ENCODE data around the gene SLC20A1.

SLC20A1 gene

GRCh38 chr2:112625474-112626114 is 20.1 kb upstream of the SLC20A1 start:
- DNase-seq (ENCODE audit: low spot score): no peak

- peak; percentile 59 for DNase-seq (ENCODE audit: low spot score)
Measured at GRCh38 chr2:112626604-112627059, 19.1 kb upstream of the SLC20A1 start.

- peak; percentile 87 for DNase-seq (ENCODE audit: low spot score)
Measured at GRCh38 chr2:112627060-112628040, 18.4 kb upstream of the SLC20A1 start.

- no peak for DNase-seq (ENCODE audit: low spot score)
Measured at GRCh38 chr2:112629224-112629623, 16.5 kb upstream of the SLC20A1 start.

GRCh38 chr2:112629823-112630222 is 15.9 kb upstream of the SLC20A1 start:
- no peak for DNase-seq (ENCODE audit: low spot score)

- DNase-seq (ENCODE audit: low spot score): no peak
Measured at GRCh38 chr2:112630268-112630667, 15.5 kb upstream of the SLC20A1 start.

GRCh38 chr2:112633708-112634107 is 12.0 kb upstream of the SLC20A1 start:
- DNase-seq (ENCODE audit: low spot score): no peak

GRCh38 chr2:112634153-112634873 is 11.4 kb upstream of the SLC20A1 start:
- DNase-seq (ENCODE audit: low spot score): no peak

- no peak for DNase-seq (ENCODE audit: low spot score)
Measured at GRCh38 chr2:112634874-112635157, 10.9 kb upstream of the SLC20A1 start.

GRCh38 chr2:112636605-112637288 is 9.0 kb upstream of the SLC20A1 start:
- no peak for DNase-seq (ENCODE audit: low spot score)

GRCh38 chr2:112637289-112637660 is 8.5 kb upstream of the SLC20A1 start:
- no peak for DNase-seq (ENCODE audit: low spot score)

GRCh38 chr2:112639936-112640335 is 5.8 kb upstream of the SLC20A1 start:
- DNase-seq (ENCODE audit: low spot score): no peak

- no peak for DNase-seq (ENCODE audit: low spot score)
Measured at GRCh38 chr2:112640467-112640799, 5.3 kb upstream of the SLC20A1 start.

GRCh38 chr2:112640800-112641675 is 4.7 kb upstream of the SLC20A1 start:
- DNase-seq (ENCODE audit: low spot score): peak; percentile 83

- DNase-seq (ENCODE audit: low spot score): no peak
Measured at GRCh38 chr2:112641701-112642100, 4.0 kb upstream of the SLC20A1 start.

- DNase-seq (ENCODE audit: low spot score): no peak
Measured at GRCh38 chr2:112642561-112642960, 3.2 kb upstream of the SLC20A1 start.

- DNase-seq (ENCODE audit: low spot score): no peak
Measured at GRCh38 chr2:112642966-112643365, 2.8 kb upstream of the SLC20A1 start.

GRCh38 chr2:112643488-112643887 is 2.3 kb upstream of the SLC20A1 start:
- DNase-seq (ENCODE audit: low spot score): no peak

GRCh38 chr2:112644155-112644932 is 1.4 kb upstream of the SLC20A1 start:
- no peak for DNase-seq (ENCODE audit: low spot score)

GRCh38 chr2:112644933-112645309 is 818 bp upstream of the SLC20A1 start:
- DNase-seq (ENCODE audit: low spot score): no peak

All from AG20443 (cell line).